Stimulated activated CD4-positive, alpha-beta T cell treated with anti-CD3 and anti-CD28 coated beads, TNF-alpha, amount 100 ng/mL, for 24 hours (primary cell): ENCODE data around the gene TMEM9.

Experiments used
- DNase-seq, 3 experiments: peaks; one replicate each; pipeline ENCODE4 v3.0.0-alpha.2; 2020; ENCODE audit warnings: low read depth in 3 of 3

TMEM9 gene

DNA sequence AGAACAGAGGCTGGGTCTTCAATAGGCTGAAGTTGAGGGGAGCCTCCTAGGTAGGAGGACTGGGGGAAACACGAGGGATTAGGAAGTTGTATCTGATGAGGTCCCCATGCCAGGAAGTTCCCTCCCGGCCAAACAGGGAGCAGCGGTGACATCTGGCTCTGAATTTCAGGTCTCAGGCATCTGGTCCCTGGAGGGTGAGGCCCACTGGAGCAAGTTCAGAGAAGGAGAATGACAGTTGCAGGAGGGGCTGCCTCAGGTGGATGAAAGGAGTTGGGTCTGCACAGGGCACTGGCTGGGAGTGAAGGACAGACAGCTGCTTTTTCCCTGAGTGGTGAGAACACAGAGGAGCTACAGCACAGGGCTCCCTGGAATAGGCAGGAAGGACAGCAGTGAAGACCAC lies 9.1 kb downstream of the TMEM9 start:
- no peak for DNase-seq

DNA sequence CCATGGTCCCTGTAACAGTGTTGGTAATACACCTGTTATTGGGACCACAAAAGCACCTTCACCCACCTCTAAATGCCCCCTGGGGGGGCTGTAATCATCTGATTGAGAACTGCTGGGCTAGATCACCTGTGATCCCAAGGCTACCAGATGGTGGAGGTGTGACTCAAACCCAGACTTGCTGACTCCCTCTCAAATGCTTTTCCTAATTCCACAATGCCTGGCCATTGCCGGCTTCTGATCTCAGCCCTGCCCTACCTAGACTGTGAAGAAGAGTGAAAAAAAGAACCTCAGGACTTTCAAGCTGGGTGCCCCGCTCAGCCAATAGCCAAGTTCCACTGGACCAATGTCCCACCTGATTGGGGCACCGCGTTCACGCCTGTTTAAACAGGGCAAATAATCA lies 9.6 kb downstream of the TMEM9 start:
- no peak for DNase-seq

DNA sequence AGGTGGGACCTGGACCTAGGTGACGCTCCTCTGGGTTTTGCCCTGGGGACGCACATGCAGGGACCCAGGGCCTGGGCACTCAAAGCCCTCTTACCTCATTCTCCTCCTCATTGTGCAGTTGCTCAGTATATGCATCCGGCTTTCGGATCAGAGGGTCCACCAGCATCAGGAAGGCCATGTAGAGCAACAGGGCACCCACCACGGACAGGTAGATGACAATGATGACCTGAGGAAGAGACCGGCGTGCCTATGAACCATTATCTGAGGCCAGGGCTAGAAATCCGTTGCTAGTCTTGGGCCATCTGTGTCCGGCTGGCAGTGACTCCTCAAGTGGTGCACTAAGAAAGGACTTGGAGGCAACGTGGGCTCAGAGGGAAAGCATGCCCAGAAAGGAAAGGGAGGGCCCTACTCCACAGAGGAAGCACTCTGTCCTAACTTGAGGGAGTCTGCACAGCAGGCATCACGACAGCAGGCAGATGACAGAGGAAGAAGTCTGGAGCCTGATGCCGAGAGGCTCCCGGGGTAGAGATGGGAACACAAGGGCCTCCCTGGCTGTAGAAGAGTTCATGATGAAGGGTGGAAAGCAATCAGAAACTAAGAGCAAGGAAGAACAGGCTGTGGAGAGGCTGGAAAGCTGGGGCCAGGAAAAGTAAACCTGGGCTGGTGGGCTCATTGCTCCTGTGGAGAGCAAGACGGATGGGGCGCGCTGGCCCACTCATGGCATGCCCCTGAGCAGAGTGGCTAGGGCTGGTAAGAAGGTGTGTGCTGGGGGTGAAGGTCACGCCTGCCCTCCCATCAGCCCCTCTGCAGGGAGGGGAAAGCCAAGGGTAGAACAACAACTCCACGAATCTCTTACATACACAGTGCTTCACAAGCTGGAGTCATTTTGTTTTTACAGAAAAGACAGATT lies 10.3 kb downstream of the TMEM9 start:
- DNase-seq, result no peak

DNA sequence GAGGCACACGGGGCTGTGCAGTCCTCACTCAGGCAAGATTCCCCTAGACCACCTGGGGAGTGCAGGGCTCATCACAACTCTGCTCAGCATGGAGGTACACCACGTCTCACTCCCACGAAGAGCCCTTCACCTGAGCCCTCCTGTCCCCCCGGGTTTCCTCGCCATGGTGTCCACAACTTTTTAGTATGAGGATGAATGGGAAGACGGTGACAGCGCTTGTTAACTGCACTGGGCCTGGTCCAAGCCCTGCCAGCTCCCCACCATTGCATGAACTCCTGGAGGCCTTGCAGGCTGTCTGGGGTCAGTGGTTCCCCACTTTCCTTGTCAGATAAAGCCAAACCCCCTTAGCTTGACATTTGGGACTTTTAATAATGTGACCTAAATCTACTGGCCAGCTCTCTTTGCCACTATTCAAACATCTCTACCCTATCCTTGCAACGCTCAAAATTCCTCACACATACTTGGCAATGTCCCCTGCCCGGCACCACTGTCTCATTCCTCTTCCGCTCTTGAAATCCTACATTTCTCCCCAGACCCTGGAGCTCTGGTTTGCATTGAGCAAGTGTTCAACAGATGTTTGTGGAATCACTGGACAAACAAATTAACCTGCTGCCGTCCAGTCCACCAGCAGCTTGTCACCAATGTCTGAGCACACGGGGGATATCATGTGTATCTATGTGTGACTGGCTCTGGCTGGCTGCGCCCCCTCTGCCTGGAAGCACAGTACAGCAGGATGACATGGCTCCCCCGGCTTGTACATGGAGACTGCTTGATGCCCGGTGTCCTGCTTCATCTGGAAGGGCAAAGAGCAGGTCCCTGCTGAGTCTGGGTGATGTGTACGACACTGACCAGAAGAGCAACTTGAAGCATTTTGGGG lies 11.2 kb downstream of the TMEM9 start:
- no peak for DNase-seq

DNA sequence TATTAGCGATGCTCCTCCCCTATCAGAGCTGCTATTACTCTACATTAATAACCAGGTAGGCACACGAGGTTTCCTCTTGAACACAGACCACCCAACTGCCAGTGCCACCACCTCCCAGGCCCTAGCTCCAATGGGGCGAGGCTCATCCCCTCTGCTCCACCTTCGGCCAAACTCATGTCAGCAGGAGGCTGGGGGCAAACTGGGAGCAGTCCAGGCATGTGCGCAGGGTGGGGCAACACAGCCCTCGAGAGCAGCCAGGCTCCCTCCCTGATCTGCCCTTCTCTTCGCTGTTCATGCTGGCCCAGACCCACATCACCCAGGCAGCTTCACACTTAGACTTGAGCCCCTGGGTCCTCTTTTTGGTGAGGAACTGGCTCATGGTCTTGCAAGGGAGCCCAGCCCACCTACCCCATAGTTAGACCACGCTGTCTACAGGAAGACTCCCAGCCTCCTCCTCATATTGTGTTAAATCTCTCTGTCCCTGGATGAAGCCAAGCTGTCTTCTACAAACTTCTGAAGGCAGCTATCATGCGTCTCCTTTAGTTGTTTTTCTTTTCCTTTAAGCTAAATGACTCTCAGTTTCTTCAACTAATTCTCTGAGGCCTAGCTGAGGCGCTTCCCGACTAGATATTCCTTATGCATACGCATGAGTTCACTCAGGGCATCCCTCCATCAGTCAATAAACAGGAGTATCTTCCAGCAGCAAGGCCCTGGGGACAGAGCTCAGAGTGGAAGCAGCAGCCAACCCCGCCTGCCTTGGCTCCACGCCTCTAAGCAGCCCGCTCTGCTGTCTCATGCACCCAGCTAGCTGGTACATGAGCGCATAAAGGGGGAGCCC lies 12.0 kb downstream of the TMEM9 start:
- no peak for DNase-seq

- no peak for DNase-seq
These were observed 12.9 kb downstream of the TMEM9 start for GRCh38 chr1:201141418-201141817.

DNA sequence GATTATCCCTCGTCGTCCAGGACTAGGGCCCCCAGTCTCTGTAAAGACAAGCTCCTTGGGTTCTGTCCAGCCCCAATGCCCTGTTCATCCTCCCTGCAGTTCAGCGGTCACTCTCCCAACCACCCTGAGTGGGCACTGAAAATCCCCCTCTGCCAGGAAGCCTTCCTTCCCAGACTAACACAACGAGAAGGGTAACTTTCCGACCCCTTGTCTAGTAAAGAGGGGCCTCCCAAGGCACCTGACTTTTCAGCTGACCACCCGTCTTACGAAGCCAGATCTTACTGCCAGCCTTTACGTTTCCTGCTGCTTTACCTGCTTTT lies 13.4 kb downstream of the TMEM9 start:
- DNase-seq, result no peak

- no peak for DNase-seq
These were observed 13.9 kb downstream of the TMEM9 start for GRCh38 chr1:201140235-201140940.

DNA sequence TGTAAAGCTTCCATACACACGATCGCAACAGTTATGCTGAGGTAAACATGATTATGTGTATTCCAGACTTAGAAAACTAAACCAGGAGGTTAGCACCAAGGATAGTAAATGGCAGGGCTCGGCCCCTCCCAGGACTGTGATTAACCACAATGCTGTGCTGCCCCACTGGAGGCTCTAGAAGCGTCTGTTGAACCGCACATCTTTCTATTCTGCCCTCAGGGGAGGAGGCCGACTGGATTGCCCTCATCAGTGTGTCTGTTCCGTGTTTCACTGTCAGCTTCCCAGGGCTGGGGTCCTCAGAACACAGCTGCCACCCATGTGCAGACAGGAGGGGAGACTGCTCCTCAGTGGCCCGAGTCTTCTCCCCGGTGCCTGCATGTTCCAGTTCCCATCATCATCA lies 14.5 kb downstream of the TMEM9 start:
- no peak for DNase-seq

GRCh38 chr1:201139306-201139705 lies 15.0 kb downstream of the TMEM9 start:
- no peak for DNase-seq

DNA sequence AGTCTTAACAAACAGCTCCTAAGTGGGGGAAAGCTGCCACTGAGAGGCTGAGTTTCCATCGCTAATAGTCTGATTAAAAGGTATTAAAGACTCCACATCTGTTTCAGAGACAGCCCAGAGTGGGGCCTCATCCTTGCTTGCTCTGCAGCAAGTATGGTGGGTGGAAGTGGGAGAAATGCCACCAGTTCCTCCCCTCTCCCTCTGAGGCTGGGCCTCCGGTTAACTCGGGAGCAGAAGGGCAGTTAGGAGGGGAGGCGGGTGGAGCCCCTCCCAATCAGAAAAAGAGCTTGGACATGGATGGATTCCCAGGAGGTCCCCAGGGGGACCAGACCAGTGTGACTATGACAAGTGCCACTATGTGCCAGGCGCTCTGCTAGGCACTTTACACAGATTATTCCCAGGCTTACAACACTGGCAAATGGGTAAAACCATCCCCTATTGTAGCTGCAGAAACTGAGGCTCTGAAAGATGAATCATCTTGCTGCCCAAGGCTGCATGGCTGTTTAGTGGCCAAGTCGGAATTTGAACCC lies 15.9 kb downstream of the TMEM9 start:
- DNase-seq, result no peak

DNA sequence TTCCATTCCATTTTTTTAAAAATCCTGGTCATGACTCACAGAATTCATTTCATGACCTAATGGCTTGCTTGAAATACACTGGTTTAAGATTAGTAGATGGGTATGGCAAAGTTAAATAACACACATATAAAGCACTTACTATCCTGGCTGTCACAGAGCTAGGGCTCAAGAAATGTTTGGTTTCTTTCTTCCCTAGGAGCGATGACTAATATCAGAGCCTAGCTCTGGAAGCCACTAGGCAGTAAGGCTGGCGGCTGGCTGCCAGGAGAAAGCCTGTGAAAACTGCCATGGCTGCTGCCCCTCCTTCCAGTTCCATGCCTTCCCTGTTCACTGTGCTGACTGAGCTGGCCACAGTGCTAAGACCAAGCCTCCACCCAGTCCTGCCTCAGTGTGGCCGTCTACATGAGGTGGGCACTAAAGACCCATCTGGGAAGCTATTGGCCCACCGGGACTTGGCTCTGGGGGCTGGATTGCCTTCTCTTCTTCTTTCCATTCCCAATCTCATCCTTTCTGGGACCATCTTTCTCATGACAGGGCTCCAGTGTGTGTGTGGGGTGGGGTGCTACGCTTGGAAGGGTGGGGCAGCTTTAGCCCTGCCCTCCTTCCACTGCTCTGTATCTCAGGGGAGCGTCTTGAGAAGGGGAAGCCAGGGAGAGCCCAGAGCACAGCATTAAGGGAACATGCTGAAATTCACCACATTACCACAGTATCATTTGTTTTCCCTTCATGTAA lies 16.5 kb downstream of the TMEM9 start:
- DNase-seq, result no peak

- no peak for DNase-seq
These were observed 17.3 kb downstream of the TMEM9 start for GRCh38 chr1:201137024-201137392.

- no peak for DNase-seq
These were observed 17.8 kb downstream of the TMEM9 start for GRCh38 chr1:201136355-201137023.

GRCh38 chr1:201134405-201134804 lies 19.9 kb downstream of the TMEM9 start:
- no peak for DNase-seq

DNA sequence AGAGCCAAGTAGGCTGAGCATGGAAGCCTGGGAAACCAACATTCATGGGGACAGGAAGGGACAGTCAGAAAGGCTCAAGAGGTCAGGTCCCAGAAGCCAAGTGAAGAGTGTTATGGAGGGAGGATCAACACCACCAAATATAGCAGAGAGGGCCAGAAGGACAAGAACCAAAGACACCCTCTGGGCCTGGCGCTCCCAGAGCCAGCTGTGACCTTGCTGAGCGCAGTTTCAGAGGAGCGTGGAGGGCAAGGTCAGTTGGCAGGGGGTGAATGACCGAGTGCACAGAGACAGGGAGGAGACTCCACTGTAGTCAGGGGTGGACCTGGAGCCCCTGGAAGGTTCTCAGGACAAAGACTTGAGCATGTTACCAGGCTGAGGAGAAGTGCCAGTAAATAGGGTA lies 22.9 kb downstream of the TMEM9 start:
- no peak for DNase-seq

DNA sequence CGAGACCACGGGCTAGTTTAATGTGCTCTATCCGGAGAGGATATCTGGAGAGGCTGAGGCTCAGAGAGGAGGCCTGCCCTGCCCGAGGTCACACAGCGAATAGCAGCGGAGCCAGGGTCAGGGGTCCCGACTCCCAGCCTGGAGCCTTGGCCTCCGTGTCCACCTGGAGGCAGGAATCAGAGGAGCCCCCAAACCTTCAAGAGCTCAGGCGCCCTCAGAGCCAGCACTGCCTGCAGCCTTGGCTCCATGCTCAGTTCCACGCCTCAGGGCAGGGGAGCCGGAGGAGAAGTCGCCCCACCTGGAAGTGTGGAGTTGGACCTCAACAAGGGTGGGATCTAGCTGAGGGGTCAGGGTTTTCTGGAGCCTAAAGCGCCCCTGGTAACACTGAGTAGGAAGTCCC lies 25.3 kb downstream of the TMEM9 start:
- no peak for DNase-seq

DNA sequence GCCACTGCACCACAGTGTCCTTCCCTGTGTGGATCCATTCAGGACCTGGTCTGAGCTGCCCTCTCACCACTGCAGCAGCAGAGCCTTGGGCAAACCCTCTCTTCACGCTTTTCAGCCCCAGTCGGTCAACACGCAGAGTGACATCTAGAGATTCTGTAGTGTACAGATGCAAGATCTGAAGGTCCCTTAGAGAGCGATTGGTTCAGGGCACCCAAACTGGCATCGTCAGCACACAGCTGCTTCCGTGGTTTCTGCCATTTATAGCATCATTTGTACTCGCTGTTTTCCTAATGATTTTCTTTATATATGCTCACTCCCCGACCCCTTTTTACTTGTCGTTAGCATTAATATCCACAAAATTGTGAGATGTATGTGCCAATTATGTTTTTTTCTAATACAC lies 25.8 kb downstream of the TMEM9 start:
- no peak for DNase-seq

DNA sequence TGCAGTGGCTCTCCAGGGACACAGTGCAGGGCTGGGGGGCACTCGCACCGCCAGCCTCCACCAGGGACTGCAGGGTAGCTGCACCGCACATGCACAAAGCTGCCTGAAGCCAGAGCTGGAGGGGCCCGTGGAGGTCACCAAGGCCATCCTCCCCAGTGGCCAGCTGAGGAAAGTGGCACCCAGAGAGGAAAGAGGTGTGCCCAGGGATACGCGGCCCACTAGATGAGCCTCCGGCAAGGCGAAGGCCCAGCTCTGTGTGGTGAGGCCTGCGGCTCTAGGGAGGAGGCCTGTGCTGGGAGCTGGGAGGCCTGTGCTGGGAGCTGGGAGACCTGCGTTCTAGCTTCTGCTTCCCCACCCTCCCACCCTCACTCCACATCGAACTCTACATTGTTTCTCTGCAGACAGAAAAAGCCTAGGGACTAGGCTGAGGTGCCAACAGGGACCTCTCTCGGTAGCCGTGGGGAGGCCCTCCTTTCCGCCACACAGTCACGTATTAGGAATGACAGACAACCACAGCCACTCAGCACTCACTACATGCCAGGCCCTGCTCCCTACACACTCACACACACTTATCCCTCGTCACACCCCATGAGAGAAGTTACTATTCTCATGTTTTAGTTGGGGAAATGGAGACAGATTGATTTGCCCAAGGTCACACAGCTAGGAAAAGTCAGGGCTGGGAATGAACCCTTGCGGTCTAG lies 26.4 kb downstream of the TMEM9 start:
- DNase-seq, result no peak
